Cardiac muscle cell (in vitro differentiated cells and primary cell): ENCODE measurements around the gene SYNE3. TPM values are rescaled to one million over a fixed set of nuclear protein-coding genes. Genes with fewer than 3 reads are reported as not detected.

ENCODE experiments used
- DNase-seq, 2 donors: peaks; one replicate each; pipeline versions ENCODE4 v3.0.0 to v3.0.0-alpha.2; 2010 to 2017; ENCODE audit warnings: low read depth in 1 of 2, low spot score in 1 of 2
- H3K27ac ChIP-seq: fragments of 200-600 bp; sonication (generic); 2 replicates; pipeline ENCODE4 v1.5.1; 2016
- H3K27me3 ChIP-seq: fragments of 200-600 bp; sonication (generic); 2 replicates; pipeline ENCODE4 v1.6.0; 2016; ENCODE audit warnings: control low read depth
- H3K36me3 ChIP-seq: fragments of 200-600 bp; sonication (generic); 2 replicates; pipeline ENCODE4 v1.5.1; 2016; ENCODE audit warnings: control low read depth
- H3K4me1 ChIP-seq: fragments of 200-600 bp; sonication (generic); 2 replicates; pipeline ENCODE4 v1.8.1; 2017; ENCODE audit warnings: low read depth, mild to moderate bottlenecking, mixed run types
- H3K4me3 ChIP-seq: fragments of 200-600 bp; sonication (generic); 2 replicates; pipeline ENCODE4 v1.5.1; 2016; ENCODE audit warnings: mild to moderate bottlenecking
- H3K9me3 ChIP-seq: fragments of 200-600 bp; sonication (generic); 2 replicates; pipeline ENCODE4 v1.5.1; 2017; ENCODE audit warnings: low read depth, mild to moderate bottlenecking, control low read depth
- polyA plus RNA-seq: library from polyadenylated mRNA; unstranded; fragments of >200 nt; fragmentation: Nextera tagmentation; extraction: Ambion mirVana; gene quantifications from 2 replicates; pipeline ENCODE4 v1.2.1, GENCODE V29; 2016
- total RNA-seq: library from RNA; depleted of rRNA; stranded (reverse); fragments of >200 nt; gene quantifications from 2 replicates; pipeline ENCODE4 v1.2.3, GENCODE V29; 2016
- TF ChIP-seq, protein P1 (sequence below): IDR thresholded peaks from 2 replicates; pipeline ENCODE4 v1.5.1; 2012; ENCODE audit warnings: low read depth, mild to moderate bottlenecking, low read length

Gene SYNE3
- total and polyA plus RNA-seq, 2 experiments from 2014 or later: 0.09 to 2.0 TPM

DNA sequence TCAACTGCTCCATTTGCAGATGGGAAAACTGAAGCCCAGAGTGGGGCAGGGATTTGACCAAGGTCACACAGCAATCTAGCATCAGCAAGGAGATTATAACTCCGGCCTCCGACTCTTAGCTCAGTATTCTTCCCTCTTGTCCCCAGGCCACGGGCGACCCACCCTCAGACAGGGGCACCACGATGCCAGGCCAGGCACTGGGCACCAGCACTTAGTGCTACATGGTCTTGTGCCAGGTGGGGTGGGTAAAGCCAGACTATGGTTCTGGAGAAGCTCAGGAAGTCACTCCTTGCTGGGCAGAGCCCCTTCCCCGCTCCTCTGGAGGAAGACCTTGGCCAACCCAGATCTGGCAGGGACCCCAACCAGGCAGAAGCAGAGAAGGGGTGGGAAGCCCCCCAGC lies 41.5 kb downstream of the SYNE3 start:
- no peak for DNase-seq
- no peaks in the 10 kb centered on the region for H3K36me3 ChIP-seq
- no peaks in the 10 kb centered on the region for H3K27me3 ChIP-seq
- H3K9me3 ChIP-seq: no peaks in the 10 kb centered on the region
- no peak overlapping the region for H3K4me3 ChIP-seq
- no peak overlapping the region for H3K27ac ChIP-seq
- H3K4me1 ChIP-seq: no peaks in the 10 kb centered on the region
- TF ChIP-seq, protein P1, sequence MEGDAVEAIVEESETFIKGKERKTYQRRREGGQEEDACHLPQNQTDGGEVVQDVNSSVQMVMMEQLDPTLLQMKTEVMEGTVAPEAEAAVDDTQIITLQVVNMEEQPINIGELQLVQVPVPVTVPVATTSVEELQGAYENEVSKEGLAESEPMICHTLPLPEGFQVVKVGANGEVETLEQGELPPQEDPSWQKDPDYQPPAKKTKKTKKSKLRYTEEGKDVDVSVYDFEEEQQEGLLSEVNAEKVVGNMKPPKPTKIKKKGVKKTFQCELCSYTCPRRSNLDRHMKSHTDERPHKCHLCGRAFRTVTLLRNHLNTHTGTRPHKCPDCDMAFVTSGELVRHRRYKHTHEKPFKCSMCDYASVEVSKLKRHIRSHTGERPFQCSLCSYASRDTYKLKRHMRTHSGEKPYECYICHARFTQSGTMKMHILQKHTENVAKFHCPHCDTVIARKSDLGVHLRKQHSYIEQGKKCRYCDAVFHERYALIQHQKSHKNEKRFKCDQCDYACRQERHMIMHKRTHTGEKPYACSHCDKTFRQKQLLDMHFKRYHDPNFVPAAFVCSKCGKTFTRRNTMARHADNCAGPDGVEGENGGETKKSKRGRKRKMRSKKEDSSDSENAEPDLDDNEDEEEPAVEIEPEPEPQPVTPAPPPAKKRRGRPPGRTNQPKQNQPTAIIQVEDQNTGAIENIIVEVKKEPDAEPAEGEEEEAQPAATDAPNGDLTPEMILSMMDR: no peak

DNA sequence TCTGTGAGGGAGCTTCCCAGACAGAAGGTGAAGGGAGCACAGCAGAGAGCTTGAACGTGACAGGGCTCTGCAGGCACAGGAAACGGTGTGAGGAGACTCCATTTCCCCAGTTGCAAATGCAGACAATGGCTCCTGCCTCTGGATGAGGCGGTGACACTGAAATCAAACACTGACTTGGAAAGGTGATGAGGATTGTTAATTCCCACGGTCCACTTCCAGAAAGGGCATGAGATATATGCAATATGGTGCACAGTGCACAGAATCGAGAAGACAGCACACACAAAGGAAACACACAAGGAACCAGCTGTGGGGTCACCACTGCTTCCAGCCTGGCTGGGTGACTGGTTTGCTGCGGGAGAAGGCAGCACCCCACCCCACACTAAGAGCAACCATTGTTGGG lies 42.0 kb downstream of the SYNE3 start:
- no peak for DNase-seq
- no peaks in the 10 kb centered on the region for H3K4me1 ChIP-seq
- no peaks in the 10 kb centered on the region for H3K27me3 ChIP-seq
- TF ChIP-seq, protein P1: no peak
- H3K36me3 ChIP-seq: no peaks in the 10 kb centered on the region
- no peak overlapping the region for H3K27ac ChIP-seq
- H3K9me3 ChIP-seq: no peaks in the 10 kb centered on the region
- no peak overlapping the region for H3K4me3 ChIP-seq

DNA sequence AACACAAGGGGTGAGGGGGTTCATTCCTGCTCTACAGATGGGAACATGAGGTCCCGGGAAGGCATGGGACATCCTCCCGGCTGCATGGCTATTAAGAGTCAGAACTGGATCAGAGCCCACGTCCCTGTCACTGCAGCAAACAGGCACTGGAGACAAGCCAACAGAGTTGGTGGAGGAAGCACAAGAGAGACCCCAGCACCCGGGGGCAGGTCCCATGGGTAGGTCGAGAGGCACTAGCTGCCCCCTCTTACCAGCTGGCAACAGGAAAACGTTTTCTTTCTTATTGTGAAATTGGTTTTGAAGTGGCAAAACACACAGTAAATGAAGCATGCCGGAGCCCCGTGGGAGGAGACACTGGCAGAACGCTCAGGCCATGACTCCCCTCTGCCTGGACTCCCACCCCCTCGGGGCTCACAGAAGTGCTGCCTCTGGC lies 43.6 kb downstream of the SYNE3 start:
- H3K9me3 ChIP-seq: no peaks in the 10 kb centered on the region

DNA sequence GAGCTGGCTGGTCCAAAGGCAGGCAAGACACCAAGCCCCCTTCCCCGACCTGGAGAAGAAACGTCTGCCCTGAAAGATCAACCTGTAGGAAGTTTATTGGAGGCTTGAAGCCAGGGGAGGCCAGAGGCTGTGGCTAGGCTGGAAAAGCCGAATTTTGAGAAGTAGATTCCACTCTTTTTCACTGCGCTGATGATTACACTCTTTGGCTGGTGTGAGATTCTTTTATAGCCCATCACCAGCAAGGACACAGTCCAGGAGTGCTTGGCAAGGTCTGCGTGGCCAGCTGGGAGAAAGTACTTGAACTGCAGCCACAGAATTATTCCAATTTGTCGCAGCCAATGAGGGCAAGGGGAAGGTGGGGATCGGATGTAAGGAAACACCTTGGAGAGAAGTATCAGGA lies 45.0 kb downstream of the SYNE3 start:
- H3K4me1 ChIP-seq: no peaks in the 10 kb centered on the region
- TF ChIP-seq, protein P1: no peak
- no peak for DNase-seq
- no peaks in the 10 kb centered on the region for H3K27me3 ChIP-seq
- H3K27ac ChIP-seq: no peak overlapping the region
- no peak overlapping the region for H3K4me3 ChIP-seq
- H3K9me3 ChIP-seq: no peaks in the 10 kb centered on the region
- H3K36me3 ChIP-seq: no peaks in the 10 kb centered on the region

More for the DNA sequence above, 43.6 kb downstream of the SYNE3 start:
- Histone ChIP-seq H3K4me3 (no peak overlapping the region), H3K27ac (no peak overlapping the region), H3K4me1 (no peaks in the 10 kb centered on the region), H3K36me3 (no peaks in the 10 kb centered on the region), H3K27me3 (no peaks in the 10 kb centered on the region)
- TF ChIP-seq, protein P1: no peak
- peak in 1 of 2 donors; percentile 27 for DNase-seq

DNA sequence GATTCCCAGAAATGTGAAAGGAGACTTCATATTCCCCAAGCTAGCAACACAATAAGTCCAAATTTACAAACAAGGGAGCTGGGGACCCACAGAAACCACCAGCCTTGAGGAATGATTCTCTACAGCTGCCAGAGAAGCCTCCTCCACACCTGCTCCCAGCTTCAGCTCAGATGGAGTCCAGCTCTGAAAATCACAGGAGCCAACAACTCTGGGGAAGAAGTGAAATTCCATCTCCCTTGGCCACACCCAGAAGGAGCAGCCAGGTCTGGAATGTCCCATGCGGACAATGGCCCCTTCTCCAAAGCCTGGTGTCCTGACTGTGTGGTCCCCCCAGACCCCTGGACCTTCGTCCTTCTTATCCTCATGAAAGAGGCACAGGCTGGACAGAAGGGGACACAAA lies 45.4 kb downstream of the SYNE3 start:
- Histone ChIP-seq H3K4me1 (no peaks in the 10 kb centered on the region), H3K4me3 (no peak overlapping the region), H3K27ac (no peak overlapping the region), H3K9me3 (no peaks in the 10 kb centered on the region), H3K27me3 (no peaks in the 10 kb centered on the region), H3K36me3 (no peaks in the 10 kb centered on the region)
- DNase-seq: no peak
- TF ChIP-seq, protein P1: no peak

DNA sequence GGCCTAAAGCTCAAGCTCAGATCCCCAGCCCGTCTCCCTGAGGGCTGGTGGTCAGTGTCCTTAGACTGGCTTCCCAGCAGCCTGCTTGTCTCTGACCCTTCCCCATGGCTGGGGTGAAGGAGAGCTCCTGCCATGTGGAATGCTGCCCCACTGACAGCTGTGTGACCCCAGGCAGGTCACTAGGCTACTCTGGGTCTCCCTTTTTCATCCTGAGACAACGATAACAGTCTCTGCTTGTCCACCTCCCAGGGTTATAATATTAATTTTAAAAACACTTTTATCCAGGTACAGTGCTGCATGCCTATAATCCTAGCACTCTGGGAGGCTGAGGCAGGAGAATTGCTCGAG lies 47.3 kb downstream of the SYNE3 start:
- Histone ChIP-seq H3K27me3 (no peaks in the 10 kb centered on the region), H3K4me1 (no peaks in the 10 kb centered on the region), H3K4me3 (no peak overlapping the region)

More for the DNA sequence above, 47.3 kb downstream of the SYNE3 start:
- no peaks in the 10 kb centered on the region for H3K36me3 ChIP-seq
- no peaks in the 10 kb centered on the region for H3K9me3 ChIP-seq
- TF ChIP-seq, protein P1: no peak
- H3K27ac ChIP-seq: no peak overlapping the region
- DNase-seq: no peak
